ENCODE measurements around the gene KIRREL3.

KIRREL3 gene

DNA sequence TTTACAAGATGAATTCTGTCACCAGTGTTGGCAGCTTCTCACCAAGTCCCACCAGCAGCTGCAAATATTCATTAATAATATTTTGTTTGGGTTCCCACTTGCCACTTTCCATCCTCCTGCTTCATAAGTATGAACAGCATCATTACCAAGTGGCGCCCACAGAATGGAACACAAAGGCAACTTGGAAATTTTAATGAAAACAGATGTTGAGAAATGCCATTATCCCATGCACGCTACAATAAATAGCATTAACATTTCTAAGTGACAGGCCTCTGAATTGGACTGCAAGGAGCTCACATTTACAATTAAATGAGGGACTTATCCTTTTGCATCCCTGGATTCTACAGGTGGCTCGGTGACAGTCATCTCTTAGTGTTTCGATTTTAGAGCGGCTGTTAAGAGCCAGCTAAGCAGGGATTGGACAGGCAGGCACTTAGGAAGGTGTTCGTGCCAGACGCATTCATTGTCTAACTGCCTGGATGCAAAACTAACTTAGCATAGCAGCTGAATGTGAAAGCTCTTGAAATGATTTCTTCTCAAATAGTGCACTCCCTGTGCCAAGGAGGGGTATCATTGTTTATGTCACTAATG, 170.3 kb downstream of the KIRREL3 start:
- no peak for DNase-seq (ENCODE audit: low spot score)

DNA sequence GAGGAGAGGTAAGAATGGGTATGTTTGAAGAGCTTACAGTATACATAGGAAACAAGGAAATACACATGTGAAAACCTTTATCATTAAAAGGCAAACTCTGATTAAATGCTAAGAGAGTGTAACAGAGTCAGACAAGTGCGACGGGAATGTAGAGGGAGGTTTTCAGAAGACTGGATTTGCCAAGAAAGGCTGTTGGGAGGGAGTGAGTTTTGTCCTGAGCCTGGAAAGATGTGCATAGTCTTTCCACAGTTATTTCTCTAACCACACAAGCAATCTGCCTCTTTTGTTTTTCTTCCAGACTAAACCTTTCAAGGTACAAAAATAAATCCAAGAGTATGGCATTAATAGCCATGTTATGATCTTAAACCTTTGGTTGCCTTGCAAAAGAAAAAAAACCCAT, 170.9 kb downstream of the KIRREL3 start:
- no peak for DNase-seq (ENCODE audit: low spot score)

DNA sequence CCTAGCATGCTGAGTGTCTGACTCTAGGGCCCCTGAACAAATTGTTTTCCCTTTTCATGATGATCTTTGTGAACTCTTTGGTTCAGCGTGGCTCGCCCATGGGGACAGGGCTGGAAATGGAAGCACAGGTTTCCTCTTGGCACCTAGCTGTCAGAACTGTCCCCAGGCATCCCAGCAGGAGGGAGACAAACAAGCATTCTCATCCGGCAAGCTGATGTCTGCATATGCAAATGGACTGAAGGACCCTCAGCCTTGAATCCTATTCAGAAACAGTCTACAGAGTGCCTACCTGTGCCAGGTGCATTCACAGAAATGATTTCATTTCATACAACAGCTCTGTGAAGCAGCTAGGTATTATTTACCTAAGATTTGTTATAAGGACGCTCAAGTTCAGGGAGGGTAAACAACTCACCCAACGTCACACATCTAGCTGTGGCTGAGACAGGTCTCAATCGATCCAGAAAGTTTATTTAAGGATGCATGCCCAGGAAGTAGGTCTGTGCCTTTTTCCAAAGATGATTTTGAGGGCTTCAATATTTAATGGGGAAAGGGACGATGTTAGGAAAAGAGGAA, 176.4 kb downstream of the KIRREL3 start:
- DNase-seq (ENCODE audit: low spot score): no peak

DNA sequence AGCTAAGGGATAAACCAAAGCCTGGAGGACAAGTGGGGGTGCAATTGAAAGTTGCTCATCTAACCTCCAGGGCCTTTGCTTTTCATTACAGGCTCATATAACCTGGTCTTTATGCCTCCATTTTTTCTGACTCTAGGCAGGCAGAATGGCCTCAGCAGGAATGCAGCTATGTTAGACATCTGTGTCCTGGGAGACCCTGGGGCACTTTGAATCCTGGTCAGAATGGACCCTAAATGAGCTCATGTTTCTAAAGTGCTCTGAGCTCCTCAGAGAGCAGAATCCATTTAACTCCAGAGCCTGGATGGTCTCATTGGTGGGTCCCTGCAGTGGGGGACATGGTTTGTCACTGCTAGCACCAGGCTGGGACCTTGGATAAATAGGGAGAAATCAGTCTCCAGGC, 177.3 kb downstream of the KIRREL3 start:
- DNase-seq (ENCODE audit: low spot score): no peak

DNA sequence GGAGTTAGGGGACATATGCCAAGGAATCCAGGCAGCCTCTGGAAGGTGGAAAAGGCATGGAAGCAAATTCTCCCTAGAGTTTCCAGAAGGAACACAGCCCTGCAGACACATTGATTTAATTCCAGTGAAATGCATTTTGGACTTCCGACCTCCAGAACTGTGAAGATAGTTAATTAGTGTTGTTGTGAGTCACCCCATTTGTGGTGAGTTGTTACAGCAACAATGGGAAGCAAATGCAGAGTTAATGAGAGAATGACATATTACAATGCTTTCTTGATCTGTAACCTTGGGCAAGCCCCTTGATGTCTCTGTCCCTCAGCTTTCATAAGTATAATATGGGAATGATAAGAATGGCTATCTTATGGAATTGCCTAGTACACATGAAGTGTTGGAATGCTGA, 178.7 kb downstream of the KIRREL3 start:
- DNase-seq (ENCODE audit: low spot score): no peak

DNA sequence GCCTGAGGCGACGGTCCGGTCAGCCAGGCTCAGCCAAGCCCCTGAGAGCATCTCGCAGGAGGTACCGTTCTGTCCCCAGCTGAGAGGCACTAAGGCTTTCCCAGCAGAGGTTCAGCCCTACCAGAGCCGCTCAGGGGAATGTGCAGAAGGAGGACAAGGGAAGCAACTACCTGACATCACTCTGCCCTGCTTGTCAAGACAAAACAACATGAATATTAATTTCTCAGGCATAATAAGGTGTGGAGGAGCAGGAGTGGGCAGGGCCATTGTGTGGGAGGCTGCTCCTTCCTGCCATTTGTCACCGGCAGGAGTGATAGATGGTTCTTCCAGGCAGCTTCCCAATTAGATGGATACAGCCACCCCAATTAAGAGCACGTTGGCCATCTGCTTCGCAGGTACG, 181.4 kb downstream of the KIRREL3 start:
- DNase-seq (ENCODE audit: low spot score): no peak

DNA sequence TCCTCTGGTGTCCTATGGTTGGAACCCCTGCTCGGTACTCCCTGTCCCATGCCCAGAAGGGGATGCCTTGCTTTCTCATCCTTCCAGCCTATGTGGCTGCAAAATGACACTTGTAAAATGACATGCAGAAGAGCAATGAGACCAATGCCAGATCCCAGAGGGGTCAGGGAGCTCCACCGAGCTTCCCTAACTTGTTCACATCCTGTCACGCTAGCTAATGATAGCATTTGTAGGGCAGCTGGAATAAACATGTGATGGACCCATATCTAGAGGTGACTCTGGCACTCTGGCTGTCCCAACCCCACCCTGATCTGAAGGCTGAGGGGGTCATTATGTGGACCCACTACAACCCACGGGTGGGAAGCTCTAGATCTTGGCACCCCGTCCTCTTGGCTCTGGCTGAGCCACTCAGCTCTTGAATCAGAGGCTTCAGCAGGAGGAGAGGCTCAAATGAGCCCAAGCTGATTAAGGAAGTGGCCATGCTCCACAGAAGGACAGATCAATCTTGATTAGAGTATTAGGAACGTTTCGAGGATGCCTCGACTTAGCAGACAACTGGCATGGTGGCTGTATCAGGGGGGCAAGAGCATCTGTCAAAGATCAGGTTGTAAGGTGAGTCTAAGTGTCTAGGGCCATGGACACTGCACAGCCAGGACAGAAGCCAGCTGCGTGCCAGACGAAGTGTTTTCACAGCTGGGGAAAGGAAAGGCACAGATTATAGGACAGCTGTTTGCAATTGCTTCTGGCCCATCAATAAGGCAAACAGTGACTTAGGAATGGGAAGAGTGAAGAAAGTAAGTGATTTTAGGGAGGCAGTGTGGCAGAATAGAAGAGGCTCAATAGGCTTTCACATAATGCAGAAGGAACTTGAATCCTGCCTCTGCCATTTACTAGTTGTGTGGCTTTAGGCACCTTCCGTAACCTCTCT, 182.8 kb downstream of the KIRREL3 start:
- no peak for DNase-seq (ENCODE audit: low spot score)

DNA sequence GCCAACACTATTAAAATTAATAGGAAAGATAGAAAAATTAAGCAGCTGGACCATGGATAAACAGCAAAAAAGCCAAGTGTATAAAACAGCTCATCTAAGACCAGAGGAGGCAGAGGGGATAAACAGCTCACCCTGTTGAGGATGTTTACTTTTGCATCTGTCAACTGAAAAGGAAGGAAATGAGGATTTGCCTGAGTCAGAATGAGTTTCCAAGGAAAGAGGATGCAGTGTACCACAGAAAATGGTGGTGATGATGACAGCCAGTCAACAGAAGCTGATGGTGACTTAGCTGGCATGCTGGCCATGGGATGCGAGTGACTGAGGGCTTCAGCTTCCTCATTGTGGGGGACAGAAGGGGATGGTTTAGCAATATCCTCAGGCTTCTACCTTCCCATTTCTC, 183.5 kb downstream of the KIRREL3 start:
- no peak for DNase-seq (ENCODE audit: low spot score)

DNA sequence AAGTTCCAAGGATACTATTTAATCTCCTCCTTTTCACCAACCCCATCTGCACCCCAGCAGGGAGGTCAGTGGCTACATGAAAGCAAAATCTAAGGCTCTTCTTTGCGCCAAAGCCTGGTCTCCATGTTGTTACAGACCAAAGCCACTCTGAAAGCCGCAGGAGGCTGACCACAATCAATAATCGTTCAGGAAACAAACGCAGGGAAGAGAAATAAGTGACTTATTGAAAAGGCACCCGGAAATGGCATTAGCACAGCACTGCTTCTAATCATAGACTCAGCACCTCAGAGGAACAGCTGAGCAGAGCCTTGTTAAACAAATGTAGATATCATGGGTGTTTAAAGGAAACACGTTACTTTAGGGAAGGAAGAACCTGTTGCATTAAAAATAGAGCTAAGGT, 183.9 kb downstream of the KIRREL3 start:
- DNase-seq (ENCODE audit: low spot score): no peak

DNA sequence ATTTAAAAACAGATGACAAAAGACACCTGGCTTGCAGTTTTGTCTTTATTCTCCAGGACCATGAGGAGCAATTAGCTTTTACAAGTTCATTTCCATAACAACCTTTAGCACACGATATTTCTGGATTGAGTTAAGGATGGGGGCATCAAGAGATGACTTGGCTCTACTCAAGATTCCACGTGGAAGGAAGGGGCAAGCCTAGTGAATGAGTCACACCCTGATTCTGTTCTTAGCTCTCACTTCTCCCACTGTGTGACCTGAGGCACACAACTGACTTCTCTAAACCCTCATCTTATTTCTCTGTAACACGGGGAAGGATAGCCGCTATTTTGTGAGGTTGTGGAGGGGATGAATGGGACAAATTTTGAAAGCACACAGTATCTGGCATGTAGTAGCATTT, 185.5 kb downstream of the KIRREL3 start:
- no peak for DNase-seq (ENCODE audit: low spot score)

DNA sequence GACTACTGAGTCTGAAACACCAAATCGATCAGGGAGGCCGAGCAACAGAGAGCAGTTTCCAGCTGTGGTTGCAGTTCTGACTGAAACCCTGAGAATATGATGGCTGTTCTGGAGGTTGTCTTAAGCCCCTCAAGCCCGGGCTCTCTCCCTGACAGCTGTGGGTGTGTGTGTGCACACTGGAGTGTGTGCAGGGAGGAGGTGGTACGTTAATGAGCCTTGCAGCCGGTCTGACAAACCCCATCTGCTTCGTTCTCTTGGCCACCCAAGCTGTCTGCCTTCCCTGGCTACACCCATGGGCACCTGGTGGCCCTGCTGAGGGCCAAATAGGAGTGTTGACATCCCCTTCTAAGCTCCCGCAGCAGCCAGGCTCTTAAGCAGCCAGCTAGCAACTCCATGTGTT, 189.8 kb downstream of the KIRREL3 start:
- no peak for DNase-seq (ENCODE audit: low spot score)

DNA sequence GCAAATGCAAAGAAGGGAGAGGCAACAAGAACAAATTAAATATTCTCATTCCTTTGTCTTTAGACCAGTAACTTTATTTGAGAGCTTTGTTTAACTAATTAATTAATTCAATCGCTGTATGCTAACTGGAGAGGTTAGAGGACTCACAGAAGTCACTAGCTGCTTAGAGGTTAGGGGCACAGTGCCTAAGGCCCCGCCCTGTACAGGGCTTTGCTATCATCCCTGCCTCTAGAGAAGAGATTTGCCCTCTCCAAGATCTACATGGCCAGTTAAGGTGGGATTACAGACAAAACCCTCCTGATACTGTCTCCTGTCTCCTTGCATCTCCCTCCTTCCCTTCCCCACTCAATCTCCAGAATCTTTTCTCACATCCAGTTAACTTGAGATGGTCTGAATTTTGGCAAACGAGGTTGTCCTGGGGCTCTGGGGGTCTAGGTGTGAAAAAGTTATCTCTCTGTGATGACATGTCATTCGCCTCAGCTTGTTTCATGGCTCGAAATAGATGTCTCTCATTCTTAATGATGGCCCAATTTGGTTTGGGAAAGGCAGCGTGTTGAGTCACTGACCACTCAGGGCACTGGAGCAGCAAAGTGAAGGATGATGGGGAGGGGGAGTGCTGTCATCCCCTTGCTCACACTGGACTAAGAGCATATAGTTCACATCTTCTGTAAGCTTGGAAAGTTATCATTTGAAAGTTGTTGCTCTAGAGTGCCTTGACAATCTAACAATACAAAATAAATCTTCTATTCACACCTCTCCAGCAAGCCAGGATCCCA, 190.9 kb downstream of the KIRREL3 start:
- no peak for DNase-seq (ENCODE audit: low spot score)

DNA sequence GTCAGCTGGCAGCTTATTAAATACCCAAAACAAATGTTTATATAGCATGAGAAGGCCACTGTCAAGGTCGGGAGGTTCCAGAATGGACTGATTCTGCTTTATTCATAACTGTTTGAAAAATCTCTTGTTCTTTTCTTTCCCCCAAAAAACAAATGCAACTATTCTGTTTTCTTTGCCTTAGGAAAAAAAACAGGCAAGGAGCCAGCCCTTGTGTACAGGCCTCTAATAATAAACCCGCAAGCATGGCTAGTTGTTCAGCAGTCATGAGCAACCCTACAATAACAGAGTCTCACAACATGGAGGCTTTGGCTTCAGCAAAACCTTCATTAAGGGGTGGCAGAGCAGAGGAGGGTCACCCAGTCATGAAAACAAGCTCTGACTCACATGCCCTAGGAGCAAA, 191.7 kb downstream of the KIRREL3 start:
- no peak for DNase-seq (ENCODE audit: low spot score)

DNA sequence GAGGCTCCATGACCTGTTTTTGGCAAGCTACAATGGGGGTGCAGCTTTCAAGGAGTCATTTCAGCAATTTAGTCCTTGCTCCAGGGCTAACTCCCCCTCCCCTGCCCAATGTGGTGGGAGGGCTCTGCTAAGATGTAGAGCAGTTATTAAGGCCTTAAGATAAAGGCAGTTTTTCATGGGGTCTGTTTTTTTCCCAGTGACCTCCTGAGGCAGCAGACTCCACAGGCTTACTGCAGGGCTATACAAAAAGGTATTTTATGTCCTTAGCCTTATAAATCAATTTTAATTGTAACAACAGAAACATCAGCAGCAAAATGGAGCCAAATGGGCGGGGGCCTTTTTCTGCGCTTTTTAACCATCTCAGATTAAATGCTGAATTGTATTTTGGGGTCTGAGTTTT, 192.3 kb downstream of the KIRREL3 start:
- no peak for DNase-seq (ENCODE audit: low spot score)

DNA sequence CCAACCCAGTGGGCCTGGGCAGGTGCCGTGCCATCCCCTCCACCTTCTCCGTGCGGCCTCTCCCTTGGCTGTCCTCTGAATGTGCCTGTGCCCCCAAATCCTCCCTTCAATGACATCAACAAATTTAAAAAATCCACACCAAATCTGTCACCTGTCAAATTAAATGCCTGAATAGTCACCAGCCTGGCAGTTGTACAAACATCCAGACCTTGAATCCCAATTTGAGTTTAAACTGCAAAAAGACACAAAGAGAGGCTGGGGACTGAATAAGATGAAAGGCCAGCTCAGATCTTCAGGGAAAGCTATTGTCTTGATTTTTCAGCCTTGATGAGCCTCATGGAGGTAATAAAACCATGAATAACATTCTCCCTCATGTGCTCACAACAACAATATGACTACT, 194.7 kb downstream of the KIRREL3 start:
- DNase-seq (ENCODE audit: low spot score): no peak

DNA sequence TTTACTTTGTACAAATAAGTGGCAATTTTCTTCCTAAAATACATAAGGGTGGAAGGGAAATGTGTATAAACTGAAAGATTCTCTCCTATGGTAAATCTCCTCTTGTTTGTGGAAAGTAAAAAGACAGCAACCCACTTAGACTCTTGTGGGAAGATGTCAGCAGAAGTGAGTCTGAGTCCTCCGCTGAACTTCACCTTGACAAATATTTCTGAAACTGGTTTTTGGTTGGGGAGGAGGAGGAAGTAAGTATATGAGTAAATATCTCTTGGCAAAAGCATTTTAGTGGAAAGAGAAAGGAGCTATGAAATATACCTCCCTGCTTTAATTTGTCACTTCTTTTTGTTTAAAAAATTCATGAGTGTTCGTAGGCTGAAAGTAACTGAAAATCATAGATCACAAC, 196.2 kb downstream of the KIRREL3 start:
- DNase-seq (ENCODE audit: low spot score): no peak

DNA sequence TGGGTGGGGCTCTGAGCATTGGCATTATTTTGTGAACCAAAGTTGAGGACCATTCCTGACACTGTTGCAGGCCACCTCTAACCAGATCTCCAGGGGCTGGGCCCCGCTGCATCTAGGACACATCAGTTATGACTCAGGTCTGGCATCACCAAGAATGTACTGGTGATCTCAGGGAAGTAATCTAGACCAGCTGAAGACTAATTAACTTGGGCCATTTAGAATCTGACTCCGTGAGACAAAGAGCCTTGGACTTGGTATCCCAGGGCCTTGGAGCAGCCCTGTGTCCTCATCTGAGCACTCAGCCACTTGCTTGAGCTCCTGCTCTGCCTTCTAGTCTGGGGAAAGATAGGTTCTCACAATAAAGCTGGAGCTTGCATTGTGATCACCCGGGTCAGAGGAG, 200.6 kb downstream of the KIRREL3 start:
- no peak for DNase-seq (ENCODE audit: low spot score)

DNA sequence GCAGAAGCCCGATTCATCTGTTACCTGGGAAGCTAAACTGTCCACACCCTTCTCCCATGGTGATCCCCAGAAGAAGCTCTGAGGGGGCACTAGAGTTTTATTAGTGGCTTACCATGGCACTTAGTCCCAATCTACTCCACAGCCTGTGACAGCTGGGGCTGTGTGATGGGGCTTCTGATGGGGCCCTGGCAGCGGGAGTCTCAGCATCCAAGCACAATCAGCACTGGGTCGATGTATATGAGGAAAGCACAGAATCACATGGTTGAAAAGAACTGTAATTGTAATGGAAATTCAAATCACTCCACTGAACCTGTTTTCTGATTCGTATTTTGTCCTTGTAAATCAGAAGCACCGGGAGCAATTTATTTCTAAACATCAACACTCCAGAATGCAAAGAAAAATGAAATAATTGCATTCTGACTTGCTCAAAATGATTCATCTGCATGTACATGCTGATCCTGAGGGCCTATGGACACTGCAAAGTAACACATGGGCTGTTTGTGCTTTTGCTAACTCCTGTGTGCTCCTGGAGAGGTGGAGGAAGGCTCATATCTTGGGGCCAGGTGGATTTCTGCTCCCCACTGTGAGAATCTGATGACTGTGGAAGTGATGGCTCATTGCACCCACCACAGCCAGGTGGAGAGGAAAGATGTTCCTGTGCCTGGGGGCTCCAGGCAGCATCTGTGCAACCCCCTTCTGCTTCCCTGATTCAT, 203.0 kb downstream of the KIRREL3 start:
- DNase-seq (ENCODE audit: low spot score): no peak

DNA sequence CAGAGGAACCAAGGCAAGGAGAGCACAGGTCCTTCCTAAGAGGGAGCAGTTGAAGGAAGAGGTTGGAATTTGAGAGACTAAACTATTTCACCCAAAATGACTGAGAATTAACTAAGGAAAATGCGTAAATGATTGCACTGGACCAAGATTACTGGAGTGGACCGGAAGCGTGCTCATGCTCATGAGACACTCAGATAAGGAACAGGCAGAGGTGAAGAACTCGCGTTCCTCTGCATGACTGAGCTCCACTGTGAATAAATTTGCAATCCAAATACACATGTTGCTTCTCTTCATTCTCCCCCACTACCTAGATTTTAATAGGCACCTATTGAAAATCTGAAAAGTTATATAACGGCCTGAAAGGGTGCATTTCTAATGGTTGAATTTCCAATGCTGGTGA, 207.0 kb downstream of the KIRREL3 start:
- no peak for DNase-seq (ENCODE audit: low spot score)

DNA sequence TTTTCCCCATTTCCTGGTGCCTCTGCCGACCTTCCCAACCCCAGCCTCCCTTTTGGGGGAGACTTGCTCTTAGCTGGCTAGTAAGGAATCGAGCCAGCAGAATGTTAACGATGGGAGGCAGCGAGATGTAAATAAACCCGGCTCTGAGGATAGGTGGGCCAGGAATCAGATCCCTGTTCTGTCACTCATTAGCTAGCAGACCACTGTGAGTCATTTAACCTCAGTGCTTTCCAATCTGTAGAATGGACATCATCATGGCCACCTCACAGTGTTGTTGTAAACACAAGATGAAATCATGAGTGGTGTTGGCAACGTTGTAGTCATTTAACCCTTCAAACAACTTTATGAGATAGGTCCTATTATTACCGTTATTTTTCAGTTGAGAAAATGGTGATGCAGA, 208.6 kb downstream of the KIRREL3 start:
- DNase-seq (ENCODE audit: low spot score): no peak

DNA sequence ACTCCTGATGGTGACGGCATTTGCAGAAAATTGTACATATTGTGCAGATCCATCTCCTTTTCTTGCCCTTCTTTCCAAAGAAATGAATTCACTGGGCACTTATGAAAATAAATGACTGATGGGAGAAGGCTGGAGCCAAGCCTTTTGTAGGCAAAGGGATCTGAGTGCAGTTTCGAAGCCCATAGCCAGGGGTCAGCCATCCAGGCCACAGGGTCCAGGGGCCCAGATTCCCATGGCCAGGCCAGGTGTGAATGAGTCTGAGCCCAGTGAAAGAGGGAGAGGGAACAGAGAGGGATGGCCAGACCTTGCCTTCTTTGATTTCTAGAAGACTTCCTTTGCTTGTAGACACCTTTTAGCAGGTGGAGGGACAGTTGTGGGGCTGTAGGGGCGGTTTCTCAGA, 209.1 kb downstream of the KIRREL3 start:
- DNase-seq (ENCODE audit: low spot score): no peak

DNA sequence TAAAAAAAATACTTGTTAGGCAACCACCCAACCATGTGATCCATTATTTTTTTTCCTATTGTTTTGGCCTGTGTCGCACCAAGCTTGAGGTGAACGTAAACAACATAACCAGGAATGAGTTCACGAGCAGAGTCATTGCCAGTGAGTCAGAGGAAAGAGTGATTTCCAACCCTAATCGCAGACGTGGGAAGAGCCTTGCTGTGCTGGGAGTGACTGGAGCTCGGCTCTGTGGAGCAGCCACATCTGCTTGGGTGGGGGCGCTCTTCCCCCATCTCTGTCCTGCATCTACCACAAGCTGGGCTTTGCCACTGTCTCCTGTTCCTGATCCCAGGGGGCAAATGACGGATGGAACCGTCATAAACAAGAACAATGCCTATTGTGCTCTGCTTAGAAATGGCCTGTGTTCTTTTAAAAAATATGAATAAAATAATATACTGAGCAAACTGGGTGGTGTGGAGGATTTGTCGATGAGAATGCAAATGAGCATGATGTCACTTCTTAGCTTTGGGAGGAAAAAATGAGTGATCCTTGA, 210.0 kb downstream of the KIRREL3 start:
- DNase-seq (ENCODE audit: low spot score): no peak

Data from CD4-positive, alpha-beta T cell treated with Interleukin-2 at 100 ng/mL for 4 hours (primary cell).